ENCODE results near the gene COL23A1. TPM values are rescaled to one million over a fixed set of nuclear protein-coding genes. Genes with fewer than 3 reads are reported as not detected.

Gene COL23A1
- total RNA-seq, 4 donors from 2014 or later, result 7.9 to 20.4 (median 12.0) TPM

DNA sequence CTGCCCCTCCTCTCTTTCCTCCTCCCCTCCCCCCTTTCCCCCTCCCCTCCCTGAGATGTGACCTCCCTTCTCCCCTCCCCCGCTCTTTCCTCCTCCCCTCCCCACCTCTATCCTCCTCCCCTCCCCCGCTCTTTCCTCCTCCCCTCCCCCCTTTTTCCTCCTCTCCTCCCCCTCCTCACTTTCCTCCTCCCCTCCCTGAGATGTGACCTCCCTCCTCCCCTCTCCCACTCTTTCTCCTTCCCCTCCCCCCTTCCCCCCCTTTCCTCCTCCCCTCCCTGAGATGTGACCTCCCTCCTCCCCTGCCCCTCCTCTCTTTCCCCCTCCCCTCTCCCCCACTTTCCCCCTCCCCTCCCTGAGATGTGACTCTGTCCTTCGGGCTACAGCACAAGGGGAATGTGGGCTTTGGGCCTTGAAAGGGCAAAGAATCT is 169.8 kb downstream of the COL23A1 start:
- WGBS, 2 donors, result 33 to 50% methylated on average over 2 to 3 of the region's 3 CpGs
- H3K27ac ChIP-seq, result no peak overlapping the region
- no peaks in the 10 kb centered on the region for H3K27me3 ChIP-seq
- TF ChIP-seq POLR2A (IDR thresholded peaks at IDR 0.05), result no peak
- TF ChIP-seq EP300 (IDR thresholded peaks at IDR 0.05), result no peak
- TF ChIP-seq, protein P1, sequence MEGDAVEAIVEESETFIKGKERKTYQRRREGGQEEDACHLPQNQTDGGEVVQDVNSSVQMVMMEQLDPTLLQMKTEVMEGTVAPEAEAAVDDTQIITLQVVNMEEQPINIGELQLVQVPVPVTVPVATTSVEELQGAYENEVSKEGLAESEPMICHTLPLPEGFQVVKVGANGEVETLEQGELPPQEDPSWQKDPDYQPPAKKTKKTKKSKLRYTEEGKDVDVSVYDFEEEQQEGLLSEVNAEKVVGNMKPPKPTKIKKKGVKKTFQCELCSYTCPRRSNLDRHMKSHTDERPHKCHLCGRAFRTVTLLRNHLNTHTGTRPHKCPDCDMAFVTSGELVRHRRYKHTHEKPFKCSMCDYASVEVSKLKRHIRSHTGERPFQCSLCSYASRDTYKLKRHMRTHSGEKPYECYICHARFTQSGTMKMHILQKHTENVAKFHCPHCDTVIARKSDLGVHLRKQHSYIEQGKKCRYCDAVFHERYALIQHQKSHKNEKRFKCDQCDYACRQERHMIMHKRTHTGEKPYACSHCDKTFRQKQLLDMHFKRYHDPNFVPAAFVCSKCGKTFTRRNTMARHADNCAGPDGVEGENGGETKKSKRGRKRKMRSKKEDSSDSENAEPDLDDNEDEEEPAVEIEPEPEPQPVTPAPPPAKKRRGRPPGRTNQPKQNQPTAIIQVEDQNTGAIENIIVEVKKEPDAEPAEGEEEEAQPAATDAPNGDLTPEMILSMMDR (IDR thresholded peaks at IDR 0.05), result no peak
- H3K4me3 ChIP-seq, result no peak overlapping the region
- no peaks in the 10 kb centered on the region for H3K4me1 ChIP-seq
- no peaks in the 10 kb centered on the region for H3K36me3 ChIP-seq
- H3K9me3 ChIP-seq, result no peaks in the 10 kb centered on the region
- DNase-seq (ENCODE audit: low spot score in 2 of 2), result no peak

DNA sequence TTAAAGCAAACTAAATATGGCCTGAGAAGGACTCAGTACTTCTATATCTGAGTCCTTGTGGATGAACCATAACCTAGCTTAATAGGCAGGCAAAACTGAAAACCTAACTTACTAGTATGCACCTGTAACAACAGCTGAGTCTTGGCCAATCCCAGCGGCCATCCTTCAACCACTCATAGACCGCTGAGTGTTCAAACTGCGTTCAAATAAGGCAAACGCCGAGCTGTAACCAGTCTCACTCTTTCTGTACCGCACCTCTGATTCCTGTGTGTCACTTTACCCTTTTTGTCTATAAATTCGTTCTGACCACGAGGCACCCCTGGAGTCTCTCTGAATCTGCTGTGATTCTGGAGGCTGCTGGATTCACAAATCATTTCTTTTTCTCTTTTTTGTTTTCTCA is 170.5 kb downstream of the COL23A1 start:
- WGBS, 2 donors, result 48 to 55% methylated on average over 8 of the region's 8 CpGs
- DNase-seq (ENCODE audit: low spot score in 2 of 2), result no peak

DNA sequence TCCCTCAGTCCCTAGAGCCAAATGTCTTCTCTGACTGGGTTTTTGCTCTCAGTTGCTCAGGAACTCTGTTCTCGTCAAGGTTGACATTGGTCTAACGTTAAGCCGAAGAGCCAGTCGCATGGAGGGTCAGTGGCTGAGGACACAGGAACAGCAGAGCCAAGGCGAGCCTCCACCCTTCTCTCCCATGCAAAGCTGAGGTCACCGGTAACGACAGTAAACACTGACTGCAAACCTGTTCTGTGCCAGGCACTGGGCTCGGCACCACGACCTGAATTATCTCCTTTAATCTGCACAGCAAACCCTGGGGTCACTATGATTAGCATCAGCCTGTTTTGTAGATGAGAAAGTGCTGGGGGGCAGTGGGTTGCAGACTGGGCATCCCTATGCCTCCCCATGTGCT is 171.0 kb downstream of the COL23A1 start:
- TF ChIP-seq POLR2A (IDR thresholded peaks at IDR 0.05), result no peak
- no peak for TF ChIP-seq EP300 (IDR thresholded peaks at IDR 0.05)
- TF ChIP-seq, protein P1 (IDR thresholded peaks at IDR 0.05), result no peak
- H3K9me3 ChIP-seq, result no peaks in the 10 kb centered on the region
- no peaks in the 10 kb centered on the region for H3K4me1 ChIP-seq
- H3K27ac ChIP-seq, result no peak overlapping the region
- no peaks in the 10 kb centered on the region for H3K27me3 ChIP-seq
- no peak for DNase-seq (ENCODE audit: low spot score in 2 of 2)
- no peak overlapping the region for H3K4me3 ChIP-seq
- no peaks in the 10 kb centered on the region for H3K36me3 ChIP-seq
- 85 to 89% methylated on average over 9 of the region's 9 CpGs for WGBS, 2 donors

More for the DNA sequence above, 170.5 kb downstream of the COL23A1 start:
- TF ChIP-seq POLR2A (IDR thresholded peaks at IDR 0.05), result no peak
- H3K4me3 ChIP-seq, result no peak overlapping the region
- H3K27me3 ChIP-seq, result no peaks in the 10 kb centered on the region
- H3K4me1 ChIP-seq, result no peaks in the 10 kb centered on the region
- no peaks in the 10 kb centered on the region for H3K9me3 ChIP-seq
- no peaks in the 10 kb centered on the region for H3K36me3 ChIP-seq
- no peak overlapping the region for H3K27ac ChIP-seq

DNA sequence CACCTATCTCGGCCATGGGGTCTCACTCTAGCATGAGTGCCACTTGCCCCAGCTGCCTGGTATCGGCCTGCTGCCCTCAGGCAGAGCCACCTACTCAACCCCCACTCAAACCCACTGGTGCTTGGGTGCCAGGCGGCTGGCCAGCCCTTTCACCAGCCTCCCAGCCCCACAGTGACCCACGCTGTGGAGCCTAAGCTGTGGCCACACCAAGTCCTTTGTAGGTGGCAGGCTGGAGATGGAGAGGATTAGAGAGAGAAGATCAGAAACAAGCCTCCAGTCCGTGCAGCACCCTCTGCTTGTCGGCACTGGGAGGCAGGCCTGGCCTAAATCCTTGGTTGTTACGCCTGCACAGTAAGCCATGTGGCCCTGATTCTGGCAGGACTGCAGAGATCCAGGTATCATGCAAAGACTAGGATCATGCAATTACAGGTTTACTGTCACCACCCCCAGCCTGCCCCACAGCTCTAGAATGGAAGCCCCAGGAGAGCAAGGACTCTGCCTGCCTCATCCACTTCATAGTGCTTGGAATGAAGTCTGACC is 171.7 kb downstream of the COL23A1 start:
- DNase-seq (ENCODE audit: low spot score in 2 of 2), result no peak
- WGBS, 2 donors, result 82 to 86% methylated on average over 7 of the region's 7 CpGs
- TF ChIP-seq POLR2A (IDR thresholded peaks at IDR 0.05) (no peak), EP300 (IDR thresholded peaks at IDR 0.05) (no peak)
- TF ChIP-seq, protein P1 (IDR thresholded peaks at IDR 0.05), result no peak
- H3K36me3 ChIP-seq, result no peaks in the 10 kb centered on the region
- H3K27me3 ChIP-seq, result no peaks in the 10 kb centered on the region
- H3K4me1 ChIP-seq, result no peaks in the 10 kb centered on the region
- no peaks in the 10 kb centered on the region for H3K9me3 ChIP-seq
- no peak overlapping the region for H3K27ac ChIP-seq
- no peak overlapping the region for H3K4me3 ChIP-seq

DNA sequence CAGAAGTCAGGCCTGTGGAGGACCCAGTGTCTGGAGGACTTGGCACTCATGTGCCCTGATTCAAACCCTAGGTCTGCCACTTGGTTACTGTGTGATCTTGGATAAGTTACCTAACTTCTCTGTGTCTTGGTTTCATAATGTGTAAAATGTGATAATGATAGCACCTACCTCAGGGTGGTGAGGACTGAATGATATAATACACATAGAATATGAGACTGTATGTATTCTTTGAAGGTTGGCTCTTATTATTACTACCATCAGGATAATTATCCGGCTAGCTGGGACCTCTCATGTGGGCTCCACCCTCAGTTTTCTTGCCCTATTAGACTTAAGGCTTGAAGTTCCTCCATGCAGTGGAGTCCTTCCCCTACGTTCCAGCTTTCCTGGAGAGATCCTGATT is 172.2 kb downstream of the COL23A1 start:
- no peaks in the 10 kb centered on the region for H3K9me3 ChIP-seq
- no peak for DNase-seq (ENCODE audit: low spot score in 2 of 2)
- no peaks in the 10 kb centered on the region for H3K27me3 ChIP-seq
- no peak overlapping the region for H3K4me3 ChIP-seq
- no peak overlapping the region for H3K27ac ChIP-seq
- no peaks in the 10 kb centered on the region for H3K4me1 ChIP-seq
- WGBS, 2 donors, result 90 to 92% methylated on average over 2 of the region's 2 CpGs
- TF ChIP-seq, protein P1 (IDR thresholded peaks at IDR 0.05), result no peak
- TF ChIP-seq EP300 (IDR thresholded peaks at IDR 0.05) (no peak), POLR2A (IDR thresholded peaks at IDR 0.05) (no peak)
- no peaks in the 10 kb centered on the region for H3K36me3 ChIP-seq

DNA sequence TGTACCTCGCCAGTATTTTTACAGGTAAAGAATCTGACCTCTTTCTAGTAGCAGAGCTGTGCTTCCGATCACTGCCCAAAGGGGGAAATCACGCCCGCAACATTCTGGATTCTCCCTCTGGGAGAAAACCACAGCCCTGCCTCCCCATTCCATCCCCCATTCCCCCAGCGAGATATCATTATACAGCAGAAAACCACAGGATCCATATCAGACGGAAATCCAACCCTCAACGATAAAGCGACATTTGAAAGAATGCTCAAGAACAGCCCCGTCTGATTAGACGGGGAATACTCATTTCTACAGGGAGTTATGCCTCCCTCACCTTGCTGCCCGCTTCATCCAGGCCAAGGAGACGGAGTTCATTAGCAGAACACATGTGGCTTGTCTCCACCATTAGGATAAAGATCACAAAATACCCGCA is 172.8 kb downstream of the COL23A1 start:
- WGBS, 2 donors, result 61 to 73% methylated on average over 13 of the region's 13 CpGs

More for the DNA sequence above, 172.8 kb downstream of the COL23A1 start:
- no peaks in the 10 kb centered on the region for H3K27me3 ChIP-seq
- no peak for DNase-seq (ENCODE audit: low spot score in 2 of 2)
- H3K9me3 ChIP-seq, result no peaks in the 10 kb centered on the region
- H3K4me1 ChIP-seq, result no peaks in the 10 kb centered on the region
- TF ChIP-seq, protein P1 (IDR thresholded peaks at IDR 0.05), result no peak
- TF ChIP-seq POLR2A (IDR thresholded peaks at IDR 0.05), result no peak
- TF ChIP-seq EP300 (IDR thresholded peaks at IDR 0.05), result no peak
- no peak overlapping the region for H3K4me3 ChIP-seq
- no peak overlapping the region for H3K27ac ChIP-seq
- no peaks in the 10 kb centered on the region for H3K36me3 ChIP-seq

Data from tibial nerve (tissue), 4 donors.